NB4 (cell line): ENCODE results near the gene ZNF326.

ENCODE experiments used
- DNase-seq: peaks from one replicate; pipeline ENCODE4 v3.0.0; 2010; ENCODE audit warnings: low read depth
- H3K4me3 ChIP-seq: one replicate; pipeline ENCODE4 v1.5.1; 2011; ENCODE audit warnings: mild to moderate bottlenecking, low read depth, low read length, moderate library complexity
- MYC ChIP-seq: IDR thresholded peaks from 2 replicates; pipeline ENCODE4 v1.6.1; 2011; ENCODE audit warnings: low read depth, low read length
- POLR2A ChIP-seq: IDR thresholded peaks from 2 replicates; pipeline ENCODE4 v1.6.1; 2011; ENCODE audit warnings: mild to moderate bottlenecking; ENCODE audit not compliant: insufficient read length; ENCODE audit errors: extremely low read depth
- TF ChIP-seq, protein P1 (sequence below): IDR thresholded peaks from one replicate; pipeline ENCODE4 v1.5.1; 2012; ENCODE audit warnings: low read depth, low read length
- TF ChIP-seq, protein P2 (sequence below): IDR thresholded peaks from 2 replicates; pipeline ENCODE4 v1.6.1; 2011; ENCODE audit warnings: low read depth, low read length

ZNF326 gene

DNA sequence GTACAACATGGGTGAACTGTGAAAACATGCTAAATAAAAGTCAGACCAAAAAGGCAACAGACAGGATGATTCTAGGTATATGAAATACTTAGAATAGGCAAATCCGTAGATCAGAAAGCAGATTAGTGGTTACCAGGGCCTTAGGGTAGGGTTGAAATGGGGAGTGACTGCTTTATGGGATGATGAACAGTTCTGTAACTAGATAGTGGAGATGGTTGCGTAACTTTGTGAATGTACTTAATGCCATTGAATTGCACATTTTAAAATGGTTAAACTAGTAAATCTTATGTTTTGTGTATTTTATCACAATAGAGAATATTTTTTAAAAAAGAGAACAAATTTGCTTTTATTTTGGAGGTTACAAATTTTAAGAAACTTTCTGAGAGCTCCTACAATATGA lies 17.4 kb downstream of the ZNF326 start:
- no peak overlapping the region for H3K4me3 ChIP-seq
- peak; percentile 34 for DNase-seq
- TF ChIP-seq, protein P1, sequence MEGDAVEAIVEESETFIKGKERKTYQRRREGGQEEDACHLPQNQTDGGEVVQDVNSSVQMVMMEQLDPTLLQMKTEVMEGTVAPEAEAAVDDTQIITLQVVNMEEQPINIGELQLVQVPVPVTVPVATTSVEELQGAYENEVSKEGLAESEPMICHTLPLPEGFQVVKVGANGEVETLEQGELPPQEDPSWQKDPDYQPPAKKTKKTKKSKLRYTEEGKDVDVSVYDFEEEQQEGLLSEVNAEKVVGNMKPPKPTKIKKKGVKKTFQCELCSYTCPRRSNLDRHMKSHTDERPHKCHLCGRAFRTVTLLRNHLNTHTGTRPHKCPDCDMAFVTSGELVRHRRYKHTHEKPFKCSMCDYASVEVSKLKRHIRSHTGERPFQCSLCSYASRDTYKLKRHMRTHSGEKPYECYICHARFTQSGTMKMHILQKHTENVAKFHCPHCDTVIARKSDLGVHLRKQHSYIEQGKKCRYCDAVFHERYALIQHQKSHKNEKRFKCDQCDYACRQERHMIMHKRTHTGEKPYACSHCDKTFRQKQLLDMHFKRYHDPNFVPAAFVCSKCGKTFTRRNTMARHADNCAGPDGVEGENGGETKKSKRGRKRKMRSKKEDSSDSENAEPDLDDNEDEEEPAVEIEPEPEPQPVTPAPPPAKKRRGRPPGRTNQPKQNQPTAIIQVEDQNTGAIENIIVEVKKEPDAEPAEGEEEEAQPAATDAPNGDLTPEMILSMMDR: no peak
- no peak for TF ChIP-seq POLR2A
- no peak for TF ChIP-seq MYC
- TF ChIP-seq, protein P2, sequence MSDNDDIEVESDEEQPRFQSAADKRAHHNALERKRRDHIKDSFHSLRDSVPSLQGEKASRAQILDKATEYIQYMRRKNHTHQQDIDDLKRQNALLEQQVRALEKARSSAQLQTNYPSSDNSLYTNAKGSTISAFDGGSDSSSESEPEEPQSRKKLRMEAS: no peak

DNA sequence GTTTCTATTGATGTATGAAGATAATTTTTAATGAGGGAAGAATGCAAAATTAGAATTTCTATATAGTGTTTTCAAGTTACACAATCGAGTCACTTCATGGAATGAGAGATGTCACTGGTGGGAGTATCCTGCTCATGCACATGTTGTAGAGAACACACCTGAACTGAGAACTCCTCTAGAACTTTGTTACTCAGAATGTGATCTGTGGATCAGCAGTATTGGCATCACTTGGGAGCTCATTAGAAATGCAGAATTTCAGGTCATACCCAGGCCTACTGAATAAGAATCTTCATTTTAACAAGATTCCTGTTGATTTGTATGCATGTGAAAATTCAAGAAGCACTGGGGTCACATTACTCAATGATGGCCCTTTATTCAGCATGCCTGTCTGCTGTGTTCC lies 28.8 kb downstream of the ZNF326 start:
- H3K4me3 ChIP-seq: no peak overlapping the region
- DNase-seq: no peak
- TF ChIP-seq, protein P1: no peak
- no peak for TF ChIP-seq MYC
- TF ChIP-seq, protein P2: no peak

DNA sequence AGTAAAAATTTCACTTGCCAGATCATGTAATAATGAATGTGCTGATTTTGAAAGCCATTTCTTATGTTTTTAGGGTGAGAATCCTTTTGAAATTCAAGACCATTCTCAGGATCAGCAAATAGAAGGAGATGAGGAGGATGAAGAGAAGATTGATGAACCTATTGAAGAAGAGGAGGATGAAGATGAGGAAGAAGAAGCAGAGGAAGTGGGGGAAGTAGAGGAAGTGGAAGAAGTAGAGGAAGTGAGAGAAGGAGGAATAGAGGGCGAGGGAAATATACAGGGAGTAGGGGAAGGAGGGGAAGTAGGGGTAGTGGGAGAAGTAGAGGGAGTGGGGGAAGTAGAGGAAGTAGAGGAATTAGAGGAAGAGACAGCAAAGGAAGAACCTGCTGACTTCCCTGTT lies 32.4 kb downstream of the ZNF326 start:
- no peak overlapping the region for H3K4me3 ChIP-seq
- TF ChIP-seq MYC (no peak), POLR2A (no peak)
- TF ChIP-seq, protein P2: no peak
- TF ChIP-seq, protein P1: no peak
- no peak for DNase-seq

DNA sequence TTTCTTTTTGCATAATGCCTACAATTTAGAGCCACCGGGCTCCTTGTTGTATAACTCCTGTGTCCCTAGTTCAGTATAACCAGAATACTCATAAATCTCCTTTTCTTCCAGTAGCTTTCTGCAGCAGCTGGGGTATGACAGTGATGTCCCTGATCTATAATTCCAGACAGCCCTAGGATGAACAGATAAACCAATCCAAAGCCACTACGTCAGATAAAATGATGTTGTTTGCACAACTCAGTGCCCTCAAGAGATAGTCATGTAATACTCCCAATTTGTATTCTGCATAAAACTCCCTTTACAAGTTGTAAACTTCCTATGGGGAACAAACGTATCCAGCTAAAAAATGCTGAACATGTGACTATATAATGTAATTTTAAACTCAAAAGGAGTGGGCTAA lies 44.7 kb downstream of the ZNF326 start:
- TF ChIP-seq, protein P2: no peak
- TF ChIP-seq, protein P1: no peak
- TF ChIP-seq MYC: no peak
- no peak for TF ChIP-seq POLR2A
- no peak for DNase-seq
- no peak overlapping the region for H3K4me3 ChIP-seq

DNA sequence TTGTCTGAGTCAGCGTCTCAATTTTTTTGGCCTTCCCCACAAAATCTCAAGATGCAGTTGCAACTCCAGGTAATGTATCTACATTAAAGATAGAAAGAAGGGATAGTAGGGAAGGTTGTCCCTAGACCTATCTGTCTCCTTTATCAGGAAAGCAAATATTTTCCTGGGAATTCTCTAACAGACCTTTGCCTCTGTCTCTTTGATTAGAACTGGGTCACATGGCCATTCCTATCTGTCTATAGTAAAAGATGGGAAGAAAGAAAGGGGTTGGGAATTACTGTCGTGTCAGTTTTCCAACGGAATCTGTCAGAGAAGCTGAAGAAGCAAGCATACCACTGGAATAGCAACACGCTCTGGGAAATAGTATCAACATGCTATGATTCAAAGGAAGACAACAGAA lies 48.7 kb downstream of the ZNF326 start:
- TF ChIP-seq, protein P1: no peak
- TF ChIP-seq MYC: no peak
- TF ChIP-seq POLR2A: no peak
- TF ChIP-seq, protein P2: no peak
- DNase-seq: no peak

DNA sequence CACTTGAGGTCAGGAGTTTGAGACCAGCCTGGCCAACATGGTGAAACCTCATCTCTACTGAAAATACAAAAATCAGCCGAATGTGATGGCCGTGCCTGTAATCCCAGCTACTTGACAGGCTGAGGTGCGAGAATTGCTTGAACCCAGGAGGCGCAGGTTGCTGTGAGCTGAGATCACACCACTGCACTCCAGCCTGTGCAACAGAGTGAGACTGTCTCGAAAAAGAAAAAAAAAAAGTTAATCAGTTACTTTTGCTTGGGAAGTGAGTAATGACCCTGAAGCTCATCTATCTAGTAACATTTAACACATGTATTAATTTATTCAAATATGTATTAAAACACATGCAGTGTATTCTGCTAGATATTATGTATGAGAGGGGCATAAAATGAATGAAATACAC lies 49.4 kb downstream of the ZNF326 start:
- TF ChIP-seq MYC: no peak
- TF ChIP-seq POLR2A: no peak
- TF ChIP-seq, protein P2: no peak
- TF ChIP-seq, protein P1: no peak

More for the DNA sequence above, 48.7 kb downstream of the ZNF326 start:
- no peak overlapping the region for H3K4me3 ChIP-seq

More for the DNA sequence above, 49.4 kb downstream of the ZNF326 start:
- H3K4me3 ChIP-seq: no peak overlapping the region
- DNase-seq: no peak
